Hepatocyte (in vitro differentiated cells): ENCODE data around the gene FOSB. TPM values are rescaled to one million over a fixed set of nuclear protein-coding genes. Genes with fewer than 3 reads are reported as not detected.
A peak's percentile ranks its signal among the peaks of the same experiment; 100 is the strongest.

Source experiments
- DNase-seq: peaks from one replicate; pipeline ENCODE4 v3.0.0-alpha.2; 2016; ENCODE audit warnings: low spot score
- H2AFZ ChIP-seq: fragments of 200-600 bp; sonication (generic); 2 replicates; pipeline ENCODE4 v1.6.0; 2016; ENCODE audit warnings: antibody characterized with exemption, mild to moderate bottlenecking
- H3K27ac ChIP-seq: fragments of 200-600 bp; sonication (generic); 2 replicates; pipeline ENCODE4 v1.5.1; 2016; ENCODE audit warnings: mild to moderate bottlenecking
- H3K27me3 ChIP-seq: fragments of 200-600 bp; sonication (generic); 2 replicates; pipeline ENCODE4 v1.6.1; 2016
- H3K36me3 ChIP-seq: fragments of 200-600 bp; sonication (generic); replicated peaks from 2 replicates; pipeline ENCODE4 v1.5.1; 2016; ENCODE audit warnings: low read depth; ENCODE audit not compliant: insufficient read depth
- H3K4me1 ChIP-seq: fragments of 200-600 bp; sonication (generic); 2 replicates; pipeline ENCODE4 v1.5.1; 2016; ENCODE audit warnings: mild to moderate bottlenecking, moderate library complexity; ENCODE audit not compliant: insufficient read depth
- H3K4me2 ChIP-seq: fragments of 200-600 bp; sonication (generic); 2 replicates; pipeline ENCODE4 v1.6.0; 2016
- H3K4me3 ChIP-seq: fragments of 200-600 bp; sonication (generic); 2 replicates; pipeline ENCODE4 v1.5.1; 2016; ENCODE audit warnings: mild to moderate bottlenecking
- H3K79me2 ChIP-seq: fragments of 200-600 bp; sonication (generic); 2 replicates; pipeline ENCODE4 v1.6.0; 2017; ENCODE audit warnings: mild to moderate bottlenecking
- H3K9me2 ChIP-seq: fragments of 200-600 bp; sonication (generic); replicated peaks from 2 replicates; pipeline ENCODE4 v1.6.0; 2017; ENCODE audit warnings: mild to moderate bottlenecking; ENCODE audit not compliant: insufficient read depth
- H3K9me3 ChIP-seq: fragments of 200-600 bp; sonication (generic); 2 replicates; pipeline ENCODE4 v1.5.1; 2016; ENCODE audit warnings: low read depth, mild to moderate bottlenecking
- H4K20me1 ChIP-seq: fragments of 200-600 bp; sonication (generic); 2 replicates; pipeline ENCODE4 v1.6.0; 2016; ENCODE audit warnings: mild to moderate bottlenecking; ENCODE audit not compliant: insufficient read depth, poor library complexity, severe bottlenecking
- CTCF ChIP-seq: fragments of 200-600 bp; sonication (generic); IDR thresholded peaks from 2 replicates; pipeline ENCODE4 v1.5.1; 2016; ENCODE audit warnings: antibody characterized with exemption, mild to moderate bottlenecking; ENCODE audit not compliant: poor library complexity
- EZH2 ChIP-seq: fragments of 200-600 bp; sonication (generic); IDR thresholded peaks from 2 replicates; pipeline ENCODE4 v1.6.1; 2016; ENCODE audit warnings: antibody characterized with exemption, mild to moderate bottlenecking, borderline replicate concordance
- EZH2phosphoT487 ChIP-seq: fragments of 200-600 bp; sonication (generic); IDR thresholded peaks from one replicate; pipeline ENCODE4 v1.6.1; 2018; ENCODE audit warnings: antibody characterized with exemption, mild to moderate bottlenecking, low read depth, moderate library complexity; ENCODE audit not compliant: unreplicated experiment, severe bottlenecking
- WGBS: methylation state at CpG from one replicate; pipeline ENCODE4 v1.1.6; 2016; ENCODE audit warnings: low lambda C conversion rate; ENCODE audit errors: missing lambda C conversion rate; 5-methylcytosine and 5-hydroxymethylcytosine counted together
- polyA plus RNA-seq: library from polyadenylated mRNA; unstranded; fragments of >200 nt; fragmentation: Nextera tagmentation; extraction: Ambion mirVana; gene quantifications from 2 replicates; pipeline ENCODE4 v1.2.1, GENCODE V29; 2016
- total RNA-seq: library from RNA; depleted of rRNA; stranded (reverse); fragments of >200 nt; gene quantifications from 2 replicates; pipeline ENCODE4 v1.2.3, GENCODE V29; 2014

FOSB gene
- total and polyA plus RNA-seq, 2 experiments from 2014 or later, result 73.1 to 114 TPM

- peaks cover 7% of the 10 kb centered on the region for H3K4me1 ChIP-seq
- no peak overlapping the region for H3K4me2 ChIP-seq
- H3K9me3 ChIP-seq, result no peaks in the 10 kb centered on the region
- no peaks in the 10 kb centered on the region for H3K36me3 ChIP-seq
- peak; percentile 13 for DNase-seq
- H3K79me2 ChIP-seq, result no peaks in the 10 kb centered on the region
- no peaks in the 10 kb centered on the region for H3K9me2 ChIP-seq
- H3K27ac ChIP-seq, result no peak overlapping the region
- no peak overlapping the region for H2AFZ ChIP-seq
- WGBS, result 91% methylated on average over 14 of the region's 15 CpGs
- no peak for TF ChIP-seq CTCF
- no peak for TF ChIP-seq EZH2
- TF ChIP-seq EZH2phosphoT487, result no peak
- peaks cover 16% of the 10 kb centered on the region for H3K27me3 ChIP-seq
- no peak overlapping the region for H3K4me3 ChIP-seq
- H4K20me1 ChIP-seq, result no peaks in the 10 kb centered on the region
These were observed 2.9 kb downstream of the FOSB start for GRCh38 chr19:45470762-45471081.

- peaks cover 7% of the 10 kb centered on the region for H3K4me1 ChIP-seq
- H3K27ac ChIP-seq, result no peak overlapping the region
- H3K79me2 ChIP-seq, result no peaks in the 10 kb centered on the region
- H4K20me1 ChIP-seq, result no peaks in the 10 kb centered on the region
- H3K9me3 ChIP-seq, result no peaks in the 10 kb centered on the region
- DNase-seq, result peak; percentile 14
- peaks cover 16% of the 10 kb centered on the region for H3K27me3 ChIP-seq
- 91% methylated on average over 16 of the region's 16 CpGs for WGBS
- H3K4me3 ChIP-seq, result no peak overlapping the region
- TF ChIP-seq EZH2, result no peak
- no peak for TF ChIP-seq CTCF
- TF ChIP-seq EZH2phosphoT487, result no peak
- no peaks in the 10 kb centered on the region for H3K9me2 ChIP-seq
- no peaks in the 10 kb centered on the region for H3K36me3 ChIP-seq
- no peak overlapping the region for H3K4me2 ChIP-seq
- no peak overlapping the region for H2AFZ ChIP-seq
These were observed 3.5 kb downstream of the FOSB start for GRCh38 chr19:45471111-45471930.

- Histone ChIP-seq H3K9me2 (no peaks in the 10 kb centered on the region), H2AFZ (no peak overlapping the region), H3K79me2 (no peaks in the 10 kb centered on the region), H3K9me3 (no peaks in the 10 kb centered on the region), H4K20me1 (no peaks in the 10 kb centered on the region), H3K4me1 (peaks cover 3% of the 10 kb centered on the region), H3K27me3 (peaks cover 16% of the 10 kb centered on the region), H3K36me3 (no peaks in the 10 kb centered on the region), H3K4me2 (peak overlapping the region; percentile 69), H3K27ac (no peak overlapping the region), H3K4me3 (no peak overlapping the region)
- 72% methylated on average over 7 of the region's 7 CpGs for WGBS
- TF ChIP-seq EZH2phosphoT487 (no peak), EZH2 (no peak), CTCF (no peak)
- DNase-seq, result no peak
These were observed 4.3 kb downstream of the FOSB start for GRCh38 chr19:45471931-45472562.
